Placental pericyte (primary cell): Measurements from ENCODE around the gene AHRR. TPM values are rescaled to one million over a fixed set of nuclear protein-coding genes. Genes with fewer than 3 reads are reported as not detected.

Source experiments
- total RNA-seq: library from RNA; depleted of rRNA; stranded (reverse); fragments of >200 nt; gene quantifications from 2 replicates; pipeline ENCODE4 v1.2.3, GENCODE V29; 2012

Gene AHRR
- total RNA-seq = 55.8 and 58.2 TPM in 2 replicates

DNA sequence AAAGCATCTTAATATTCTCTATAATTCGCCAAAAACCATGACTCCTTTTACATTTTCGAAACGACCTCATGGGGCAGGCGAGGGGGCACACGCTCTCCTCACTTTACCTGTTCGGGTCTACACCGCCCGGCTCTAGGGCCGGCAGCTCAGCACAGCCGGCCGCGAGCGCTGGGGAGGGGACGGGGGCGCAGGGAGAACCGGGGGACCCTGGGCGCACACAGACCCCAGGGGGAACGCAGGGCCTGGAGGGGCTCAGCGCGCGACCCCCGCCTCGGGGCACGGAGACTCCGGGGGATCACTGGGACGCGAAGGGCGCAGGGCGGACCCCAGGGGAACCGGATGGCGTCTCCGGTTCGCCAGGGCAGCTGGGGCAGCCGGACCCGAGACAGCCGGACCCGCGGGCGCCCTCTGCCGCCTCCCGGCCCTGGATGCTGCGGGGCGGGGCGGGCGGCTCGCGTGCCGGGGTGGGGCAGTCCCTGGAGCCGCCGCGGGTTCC lies at the start of gene AHRR:
Gene AHRR, plus strand, starts transcription at position 485 of the 496 bp plus-strand sequence. CDS start 22,189 bp downstream, outside the sequence.

GRCh38 chr5:442335-443238 lies 121.1 kb downstream of the AHRR start, which contains the start of gene EXOC3:
TSS of gene EXOC3 (plus strand) at chr5:443176. CDS start at chr5:446206, 3,030 bp downstream.

Other genes starting within 250 kb of the AHRR start
- under 0.01 and 1.1 TPM in 2 replicates for gene PLEKHG4B, start 229.5 kb upstream of the AHRR start, total RNA-seq
- not detected in 2 replicates for gene LRRC14B, start 130.2 kb upstream of the AHRR start, total RNA-seq
- gene CCDC127, start 103.6 kb upstream of the AHRR start, total RNA-seq = 3.9 and 4.2 TPM in 2 replicates
- 109 and 124 TPM in 2 replicates for gene SDHA, start 103.4 kb upstream of the AHRR start, total RNA-seq
- gene PDCD6, start 50.1 kb upstream of the AHRR start, total RNA-seq = 88.6 and 106 TPM in 2 replicates
- 45.4 and 55.4 TPM in 2 replicates for gene EXOC3, start 121.5 kb downstream of the AHRR start, total RNA-seq
- gene SLC9A3, start 202.7 kb downstream of the AHRR start, total RNA-seq = 1.5 and 2.0 TPM in 2 replicates